ENCODE data around the gene C10orf71. TPM values are rescaled to one million over a fixed set of nuclear protein-coding genes. Genes with fewer than 3 reads are reported as not detected.

C10orf71 gene
- total RNA-seq, 1 experiment from 2014 or later: not detected

DNA sequence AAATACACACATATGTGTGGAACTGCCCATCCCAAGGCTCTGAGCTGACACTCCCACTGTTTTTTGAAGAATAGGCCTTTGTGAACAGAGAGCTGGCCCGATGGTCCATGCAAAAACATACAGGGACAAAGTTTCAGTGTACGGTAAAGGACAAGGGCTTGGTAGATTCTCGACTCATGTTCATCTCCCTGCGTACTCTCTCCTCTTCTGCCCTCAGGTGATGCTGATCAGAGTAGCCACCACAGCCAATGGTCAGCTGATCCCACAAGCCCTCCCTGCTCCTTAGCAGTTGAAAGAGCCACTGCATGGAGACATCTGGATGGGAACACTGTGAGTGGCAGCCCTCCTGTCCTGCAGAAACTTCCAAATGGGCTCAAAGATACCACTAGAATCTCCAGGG is 23.1 kb upstream of the C10orf71 start (continued):
- TF ChIP-seq EZH2phosphoT487 (IDR thresholded peaks at IDR 0.05; ENCODE audit: borderline replicate concordance) (no peak), POLR2A (IDR thresholded peaks at IDR 0.05; ENCODE audit: borderline replicate concordance, extremely low read depth, insufficient read depth, insufficient read length) (no peak), ELF1 (IDR thresholded peaks at IDR 0.05; ENCODE audit: borderline replicate concordance, low read depth) (no peak), YY1 (IDR thresholded peaks at IDR 0.05; ENCODE audit: extremely low read depth, insufficient replicate concordance, low read depth, low read length) (no peak), EGR1 (IDR thresholded peaks at IDR 0.05; ENCODE audit: low read depth) (no peak), CBX3 (IDR thresholded peaks at IDR 0.05; ENCODE audit: low read depth) (no peak), POLR2AphosphoS5 (IDR thresholded peaks at IDR 0.05; ENCODE audit: low read depth, low read length) (no peak), RAD21 (IDR thresholded peaks at IDR 0.05; ENCODE audit: low read depth) (no peak)
- TF ChIP-seq, protein P1, sequence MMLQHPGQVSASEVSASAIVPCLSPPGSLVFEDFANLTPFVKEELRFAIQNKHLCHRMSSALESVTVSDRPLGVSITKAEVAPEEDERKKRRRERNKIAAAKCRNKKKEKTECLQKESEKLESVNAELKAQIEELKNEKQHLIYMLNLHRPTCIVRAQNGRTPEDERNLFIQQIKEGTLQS (IDR thresholded peaks at IDR 0.05): no peak
- TF ChIP-seq, protein P2, sequence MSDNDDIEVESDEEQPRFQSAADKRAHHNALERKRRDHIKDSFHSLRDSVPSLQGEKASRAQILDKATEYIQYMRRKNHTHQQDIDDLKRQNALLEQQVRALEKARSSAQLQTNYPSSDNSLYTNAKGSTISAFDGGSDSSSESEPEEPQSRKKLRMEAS (IDR thresholded peaks at IDR 0.05): no peak

DNA sequence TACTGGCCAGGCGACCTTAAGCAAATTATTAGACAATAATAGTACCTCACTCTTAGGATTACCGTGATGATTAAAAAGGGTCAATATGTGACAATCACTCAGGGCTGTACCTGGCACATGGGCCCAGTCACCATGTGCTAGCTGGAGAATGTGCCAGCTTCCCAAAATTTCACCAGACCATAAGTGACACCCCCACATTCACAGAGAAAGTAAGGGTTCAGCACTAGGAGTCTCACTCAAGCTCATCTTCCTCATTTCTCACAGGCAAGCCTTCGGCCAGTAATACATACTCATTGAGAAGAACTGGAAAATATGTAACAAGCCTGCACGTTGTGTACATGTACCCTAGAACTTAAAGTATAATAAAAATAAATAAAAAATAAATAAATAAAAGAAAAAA is 22.4 kb upstream of the C10orf71 start:
- RAD21 ChIA-PET (ENCODE audit: low non-redundant PET in 1 of 2, low total read pairs in 2 of 2, uncharacterized antibody in 2 of 2, unreplicated experiment in 2 of 2): no interaction called here
- Histone ChIP-seq H4K20me1 (ENCODE audit: insufficient read depth) (no peaks in the 10 kb centered on the region), H3K9me3 (ENCODE audit: control insufficient read depth in 1 of 2, insufficient read depth in 1 of 2, low read depth in 1 of 2, low read length in 2 of 2) (no peaks in the 10 kb centered on the region), H2AFZ (ENCODE audit: low read depth, low read length, poor library complexity, severe bottlenecking) (no peak overlapping the region), H3K4me3 (replicated peaks in 1 of 2; ENCODE audit: low read depth in 1 of 2, low read length in 2 of 2) (no peak overlapping the region), H3K27me3 (ENCODE audit: insufficient read depth, low read length) (peaks cover 25% of the 10 kb centered on the region; the same call in 1 of the 2 replicates), H3K36me3 (ENCODE audit: control insufficient read depth in 1 of 2, insufficient read depth in 2 of 2, low read length in 2 of 2) (no peaks in the 10 kb centered on the region), H3K9ac (ENCODE audit: low read length) (no peak overlapping the region), H3K9me2 (ENCODE audit: insufficient read depth) (no peaks in the 10 kb centered on the region), H3K4me2 (ENCODE audit: low read length) (no peak overlapping the region), H3K27ac (ENCODE audit: low read depth, low read length) (no peak overlapping the region), H3K4me1 (ENCODE audit: control insufficient read depth in 1 of 2, insufficient read depth in 2 of 2, low read length in 2 of 2) (no peaks in the 10 kb centered on the region), H3K79me2 (ENCODE audit: insufficient read depth, low read length) (no peaks in the 10 kb centered on the region)
- no peak for TF ChIP-seq JUND (IDR thresholded peaks at IDR 0.05)
- TF ChIP-seq, protein P3, sequence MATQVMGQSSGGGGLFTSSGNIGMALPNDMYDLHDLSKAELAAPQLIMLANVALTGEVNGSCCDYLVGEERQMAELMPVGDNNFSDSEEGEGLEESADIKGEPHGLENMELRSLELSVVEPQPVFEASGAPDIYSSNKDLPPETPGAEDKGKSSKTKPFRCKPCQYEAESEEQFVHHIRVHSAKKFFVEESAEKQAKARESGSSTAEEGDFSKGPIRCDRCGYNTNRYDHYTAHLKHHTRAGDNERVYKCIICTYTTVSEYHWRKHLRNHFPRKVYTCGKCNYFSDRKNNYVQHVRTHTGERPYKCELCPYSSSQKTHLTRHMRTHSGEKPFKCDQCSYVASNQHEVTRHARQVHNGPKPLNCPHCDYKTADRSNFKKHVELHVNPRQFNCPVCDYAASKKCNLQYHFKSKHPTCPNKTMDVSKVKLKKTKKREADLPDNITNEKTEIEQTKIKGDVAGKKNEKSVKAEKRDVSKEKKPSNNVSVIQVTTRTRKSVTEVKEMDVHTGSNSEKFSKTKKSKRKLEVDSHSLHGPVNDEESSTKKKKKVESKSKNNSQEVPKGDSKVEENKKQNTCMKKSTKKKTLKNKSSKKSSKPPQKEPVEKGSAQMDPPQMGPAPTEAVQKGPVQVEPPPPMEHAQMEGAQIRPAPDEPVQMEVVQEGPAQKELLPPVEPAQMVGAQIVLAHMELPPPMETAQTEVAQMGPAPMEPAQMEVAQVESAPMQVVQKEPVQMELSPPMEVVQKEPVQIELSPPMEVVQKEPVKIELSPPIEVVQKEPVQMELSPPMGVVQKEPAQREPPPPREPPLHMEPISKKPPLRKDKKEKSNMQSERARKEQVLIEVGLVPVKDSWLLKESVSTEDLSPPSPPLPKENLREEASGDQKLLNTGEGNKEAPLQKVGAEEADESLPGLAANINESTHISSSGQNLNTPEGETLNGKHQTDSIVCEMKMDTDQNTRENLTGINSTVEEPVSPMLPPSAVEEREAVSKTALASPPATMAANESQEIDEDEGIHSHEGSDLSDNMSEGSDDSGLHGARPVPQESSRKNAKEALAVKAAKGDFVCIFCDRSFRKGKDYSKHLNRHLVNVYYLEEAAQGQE (IDR thresholded peaks at IDR 0.05; ENCODE audit: low read depth): no peak
- TF ChIP-seq, protein P4, sequence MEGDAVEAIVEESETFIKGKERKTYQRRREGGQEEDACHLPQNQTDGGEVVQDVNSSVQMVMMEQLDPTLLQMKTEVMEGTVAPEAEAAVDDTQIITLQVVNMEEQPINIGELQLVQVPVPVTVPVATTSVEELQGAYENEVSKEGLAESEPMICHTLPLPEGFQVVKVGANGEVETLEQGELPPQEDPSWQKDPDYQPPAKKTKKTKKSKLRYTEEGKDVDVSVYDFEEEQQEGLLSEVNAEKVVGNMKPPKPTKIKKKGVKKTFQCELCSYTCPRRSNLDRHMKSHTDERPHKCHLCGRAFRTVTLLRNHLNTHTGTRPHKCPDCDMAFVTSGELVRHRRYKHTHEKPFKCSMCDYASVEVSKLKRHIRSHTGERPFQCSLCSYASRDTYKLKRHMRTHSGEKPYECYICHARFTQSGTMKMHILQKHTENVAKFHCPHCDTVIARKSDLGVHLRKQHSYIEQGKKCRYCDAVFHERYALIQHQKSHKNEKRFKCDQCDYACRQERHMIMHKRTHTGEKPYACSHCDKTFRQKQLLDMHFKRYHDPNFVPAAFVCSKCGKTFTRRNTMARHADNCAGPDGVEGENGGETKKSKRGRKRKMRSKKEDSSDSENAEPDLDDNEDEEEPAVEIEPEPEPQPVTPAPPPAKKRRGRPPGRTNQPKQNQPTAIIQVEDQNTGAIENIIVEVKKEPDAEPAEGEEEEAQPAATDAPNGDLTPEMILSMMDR (IDR thresholded peaks at IDR 0.05 in 2 of 3, conservative IDR thresholded peaks at IDR 0.05 in 1 of 3; ENCODE audit: borderline replicate concordance in 1 of 3, insufficient read depth in 1 of 3, low read depth in 2 of 3, low read length in 2 of 3): no peak
- no peak for TF ChIP-seq ZNF274 (IDR thresholded peaks at IDR 0.05; ENCODE audit: low read depth, low read length)
- TF ChIP-seq YY1 (IDR thresholded peaks at IDR 0.05; ENCODE audit: extremely low read depth, insufficient replicate concordance, low read depth, low read length): no peak
- TF ChIP-seq EGR1 (IDR thresholded peaks at IDR 0.05; ENCODE audit: low read depth): no peak
- no peak for TF ChIP-seq SRF (IDR thresholded peaks at IDR 0.05; ENCODE audit: low read depth)
- no peak for TF ChIP-seq ELF1 (IDR thresholded peaks at IDR 0.05; ENCODE audit: borderline replicate concordance, low read depth)
- no peak for TF ChIP-seq ZFX (IDR thresholded peaks at IDR 0.05)
- no peak for TF ChIP-seq CBX3 (IDR thresholded peaks at IDR 0.05; ENCODE audit: low read depth)
- no peak for TF ChIP-seq POLR2AphosphoS5 (IDR thresholded peaks at IDR 0.05; ENCODE audit: low read depth, low read length)
- TF ChIP-seq FOSL1 (IDR thresholded peaks at IDR 0.05; ENCODE audit: low read depth): no peak
- TF ChIP-seq EZH2 (IDR thresholded peaks at IDR 0.05): no peak
- TF ChIP-seq TCF7L2 (IDR thresholded peaks at IDR 0.05; ENCODE audit: borderline replicate concordance, extremely low read depth, insufficient read depth, insufficient read length): no peak
- POLR2A ChIA-PET: no interaction called here
- DNase-seq (ENCODE audit: low read depth, low spot score) (no peak), ATAC-seq (no peak)
- intact Hi-C loops (cut with micrococcal nuclease): no loop called here
- no TSS peak for BruUV-seq (replicated peaks)
- CTCF ChIA-PET: no interaction called here

All from HCT116 (cell line).